ENCODE measurements around the gene CCDC15. TPM values are rescaled to one million over a fixed set of nuclear protein-coding genes. Genes with fewer than 3 reads are reported as not detected.

Gene CCDC15
- total RNA-seq, 4 donors from 2014 or later = 0.69 to 1.7 (median 1.3) TPM

- TF ChIP-seq CTCF (IDR thresholded peaks at IDR 0.05) (no peak), EP300 (IDR thresholded peaks at IDR 0.05) (no peak), POLR2A (IDR thresholded peaks at IDR 0.05) (no peak), POLR2AphosphoS5 (IDR thresholded peaks at IDR 0.05) (no peak)
- Histone ChIP-seq H3K9me3 (no peaks in the 10 kb centered on the region), H3K4me3 (no peak overlapping the region), H3K36me3 (no peaks in the 10 kb centered on the region), H3K4me1 (no peaks in the 10 kb centered on the region), H3K27ac (no peak overlapping the region), H3K27me3 (peaks cover 6% of the 10 kb centered on the region)
- ATAC-seq = no peak
- 82% methylated on average over 1 of the region's 1 CpG; no CpG with 5 or more reads in 1 of the 2 donors for WGBS, 2 donors (ENCODE audit: low coverage in 1 of 2)
Measured at GRCh38 chr11:124941703-124942102, 12.3 kb upstream of the CCDC15 start.

GRCh38 chr11:124942466-124943253, 11.3 kb upstream of the CCDC15 start:
- Histone ChIP-seq H3K9me3 (no peaks in the 10 kb centered on the region), H3K27me3 (peaks cover 5% of the 10 kb centered on the region), H3K36me3 (no peaks in the 10 kb centered on the region), H3K4me1 (no peaks in the 10 kb centered on the region), H3K27ac (peak overlapping the region in 1 of 4 donors; percentile 1), H3K4me3 (no peak overlapping the region)
- TF ChIP-seq EP300 (IDR thresholded peaks at IDR 0.05) = no peak
- TF ChIP-seq POLR2A (IDR thresholded peaks at IDR 0.05) = no peak
- no peak for TF ChIP-seq POLR2AphosphoS5 (IDR thresholded peaks at IDR 0.05)
- TF ChIP-seq CTCF (IDR thresholded peaks at IDR 0.05) = no peak
- no peak for ATAC-seq
- 47 to 52% methylated on average over 5 to 6 of the region's 6 CpGs for WGBS, 2 donors (ENCODE audit: low coverage in 1 of 2)

GRCh38 chr11:124943254-124943616, 10.8 kb upstream of the CCDC15 start:
- 59 to 67% methylated on average over 5 of the region's 5 CpGs for WGBS, 2 donors (ENCODE audit: low coverage in 1 of 2)
- no peak for ATAC-seq
- H3K36me3 ChIP-seq = no peaks in the 10 kb centered on the region
- no peak overlapping the region for H3K4me3 ChIP-seq
- peaks cover 5% of the 10 kb centered on the region for H3K27me3 ChIP-seq
- TF ChIP-seq POLR2A (IDR thresholded peaks at IDR 0.05) (no peak), EP300 (IDR thresholded peaks at IDR 0.05) (no peak), POLR2AphosphoS5 (IDR thresholded peaks at IDR 0.05) (no peak), CTCF (IDR thresholded peaks at IDR 0.05) (no peak)
- no peaks in the 10 kb centered on the region for H3K4me1 ChIP-seq
- H3K27ac ChIP-seq = peak overlapping the region in 1 of 4 donors; percentile 1
- peaks cover 0 to 1% (median 0%) of the 10 kb centered on the region in 3 donors for H3K9me3 ChIP-seq

GRCh38 chr11:124943741-124944140, 10.3 kb upstream of the CCDC15 start:
- no peak overlapping the region for H3K27ac ChIP-seq
- H3K36me3 ChIP-seq = no peaks in the 10 kb centered on the region
- H3K9me3 ChIP-seq = peaks cover 0 to 6% (median 0%) of the 10 kb centered on the region in 3 donors
- H3K4me3 ChIP-seq = no peak overlapping the region
- WGBS, 2 donors (ENCODE audit: low coverage in 1 of 2) = 33 to 42% methylated on average over 1 of the region's 1 CpG
- no peaks in the 10 kb centered on the region for H3K4me1 ChIP-seq
- H3K27me3 ChIP-seq = peaks cover 5% of the 10 kb centered on the region
- no peak for ATAC-seq
- TF ChIP-seq EP300 (IDR thresholded peaks at IDR 0.05) = no peak
- TF ChIP-seq POLR2A (IDR thresholded peaks at IDR 0.05) = no peak
- TF ChIP-seq CTCF (IDR thresholded peaks at IDR 0.05) = no peak
- no peak for TF ChIP-seq POLR2AphosphoS5 (IDR thresholded peaks at IDR 0.05)

- WGBS, 2 donors (ENCODE audit: low coverage in 1 of 2) = 54 to 56% methylated on average over 2 to 3 of the region's 3 CpGs
- Histone ChIP-seq H3K27me3 (no peaks in the 10 kb centered on the region), H3K4me3 (no peak overlapping the region), H3K9me3 (peaks cover 0 to 13% (median 0%) of the 10 kb centered on the region in 3 donors), H3K27ac (no peak overlapping the region), H3K36me3 (no peaks in the 10 kb centered on the region), H3K4me1 (no peaks in the 10 kb centered on the region)
- ATAC-seq = no peak
- TF ChIP-seq CTCF (IDR thresholded peaks at IDR 0.05) = no peak
- no peak for TF ChIP-seq POLR2AphosphoS5 (IDR thresholded peaks at IDR 0.05)
- TF ChIP-seq EP300 (IDR thresholded peaks at IDR 0.05) = no peak
- no peak for TF ChIP-seq POLR2A (IDR thresholded peaks at IDR 0.05)
Measured at GRCh38 chr11:124944565-124944964, 9.4 kb upstream of the CCDC15 start.
